ENCODE results near the gene OTX2. TPM values are rescaled to one million over a fixed set of nuclear protein-coding genes. Genes with fewer than 3 reads are reported as not detected.

Gene OTX2
- total RNA-seq (2012; rRNA removed): not detected in 2 replicates
- not detected in 2 replicates for polyA plus RNA-seq (2012; rRNA removed)
- polyA plus RNA-seq (2012; cell fraction: cytosol; rRNA removed): not detected in 2 replicates
- polyA plus RNA-seq (2012; cell fraction: nucleus; rRNA removed; ENCODE audit: low replicate concordance): not detected in 2 replicates
- Bru-seq, nascent RNA: not detected
- BruChase-seq, experiment 1, labeled RNA remaining after a 6-hour chase: not detected
- not detected for BruChase-seq, experiment 2, labeled RNA remaining after a 2-hour chase
- long read RNA-seq: 0 reads

DNA sequence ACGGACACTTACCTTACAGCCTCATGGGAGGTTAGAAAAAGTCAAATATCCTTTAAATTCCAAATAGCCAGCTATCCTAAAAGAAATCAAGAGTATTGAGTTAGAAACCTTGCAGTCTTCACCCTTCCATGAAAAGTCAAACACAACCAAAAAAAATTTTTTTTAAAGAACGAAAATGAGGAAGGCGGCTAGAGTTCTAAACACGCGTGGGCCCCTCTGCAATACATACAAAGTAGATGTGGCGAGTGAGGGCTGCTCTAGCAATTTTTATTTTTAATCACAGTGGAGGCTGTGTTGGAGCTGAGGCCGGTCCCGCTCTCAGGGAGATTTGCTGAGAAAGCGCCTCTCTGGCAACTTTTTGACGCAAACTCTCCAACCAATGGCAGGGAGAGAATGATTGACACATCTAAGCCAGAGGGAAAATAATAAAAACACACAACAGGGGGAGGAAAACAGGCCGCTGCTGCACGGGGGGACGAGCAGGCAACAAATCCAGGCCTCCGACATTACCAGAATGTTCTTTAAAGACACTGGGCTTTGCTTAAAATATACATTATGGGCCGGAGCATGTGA lies at the start of gene OTX2:
OTX2 (minus strand) TSS at position 333 of the 573 bp plus-strand sequence. CDS start 5,023 bp downstream, outside the sequence.
- Histone ChIP-seq H2BK120ac (ENCODE audit: low read depth, low read length) (no peak within 1 kb of the TSS), H2BK20ac (ENCODE audit: low read depth, low read length) (no peak within 1 kb of the TSS), H2AK9ac (replicated peaks; ENCODE audit: low read depth, low read length, poor library complexity) (no peak within 1 kb of the TSS), H3K36me3 (ENCODE audit: control insufficient read depth, insufficient read depth, low read length) (no peaks in the 10 kb centered on the region), H3K4ac (ENCODE audit: low read depth, low read length) (no peak within 1 kb of the TSS), H3K9ac (ENCODE audit: low read depth, low read length) (no peak within 1 kb of the TSS), H3K18ac (ENCODE audit: low read depth, low read length) (no peak within 1 kb of the TSS), H4K20me1 (ENCODE audit: insufficient read depth, low read length) (no peaks in the 10 kb centered on the region), H4K91ac (ENCODE audit: insufficient read depth, low read depth, low read length) (no peak within 1 kb of the TSS), H3K79me1 (ENCODE audit: low read depth in 1 of 2, low read length in 2 of 2) (no peaks in the 10 kb centered on the region), H3K27me3 (ENCODE audit: control insufficient read depth, insufficient read depth, low read length) (peaks cover 81% of the 10 kb centered on the region), H4K8ac (ENCODE audit: low read depth in 2 of 2, low read length in 2 of 2) (no peak within 1 kb of the TSS), H3K4me1 (ENCODE audit: control insufficient read depth, insufficient read depth, low read length) (no peaks in the 10 kb centered on the region), H2AK5ac (ENCODE audit: low read depth, low read length) (no peak within 1 kb of the TSS), H2AFZ (replicated peaks; ENCODE audit: low read length, poor library complexity) (no peak within 1 kb of the TSS), H2BK15ac (ENCODE audit: low read depth, low read length) (no peak within 1 kb of the TSS), H3K4me2 (ENCODE audit: low read depth, low read length) (no peak within 1 kb of the TSS), H3K14ac (replicated peaks; ENCODE audit: low read depth, low read length) (no peak within 1 kb of the TSS), H4K5ac (ENCODE audit: low read depth, low read length) (no peak within 1 kb of the TSS), H3K56ac (ENCODE audit: extremely low read depth, insufficient read depth, low read length) (no peak within 1 kb of the TSS; the same call in 1 of the 2 replicates), H3K27ac (ENCODE audit: insufficient read depth, low read length) (no peak within 1 kb of the TSS), H3K9me3 (ENCODE audit: control insufficient read depth, insufficient read depth, low read length) (peaks cover 16% of the 10 kb centered on the region; the same call in 1 of the 2 replicates), H3K4me3 (ENCODE audit: insufficient read depth, low read depth, low read length) (no peak within 1 kb of the TSS), H3K23ac (ENCODE audit: low read depth, low read length) (no peak within 1 kb of the TSS), H2BK5ac (ENCODE audit: low read depth, low read length, poor library complexity, severe bottlenecking) (no peak within 1 kb of the TSS), H3K9me1 (ENCODE audit: insufficient read depth, low read length) (no peaks in the 10 kb centered on the region)
- no CpG with 5 or more reads among the region's 15 CpGs for WGBS, 2 experiments (ENCODE audit: extremely low coverage in 2 of 2, insufficient read length in 1 of 2)
- ChIA-PET POLR2A (ENCODE audit: unreplicated experiment) (no interaction called here), CTCF (no interaction called here)
- DNase-seq (no peak), ATAC-seq (ENCODE audit: low read depth) (no peak)
- dilution Hi-C loops (cut with HindIII; ENCODE audit: low sequenced_read_pairs, unreplicated experiment): no loop called here
- no peak for TF ChIP-seq MXI1 (IDR thresholded peaks at IDR 0.05; ENCODE audit: borderline replicate concordance, low read depth, low read length)
- TF ChIP-seq RAD21 (IDR thresholded peaks at IDR 0.05; ENCODE audit: low read length): no peak
- TF ChIP-seq CHD1 (IDR thresholded peaks at IDR 0.05; ENCODE audit: low read depth, low read length): no peak
- no peak for TF ChIP-seq POLR2A (IDR thresholded peaks at IDR 0.05; ENCODE audit: low read depth, low read length)
- no peak for TF ChIP-seq NFE2L2 (IDR thresholded peaks at IDR 0.05; ENCODE audit: low read depth, low read length)
- no peak for TF ChIP-seq RFX5 (IDR thresholded peaks at IDR 0.05; ENCODE audit: low read depth, low read length)
- TF ChIP-seq, protein P1, sequence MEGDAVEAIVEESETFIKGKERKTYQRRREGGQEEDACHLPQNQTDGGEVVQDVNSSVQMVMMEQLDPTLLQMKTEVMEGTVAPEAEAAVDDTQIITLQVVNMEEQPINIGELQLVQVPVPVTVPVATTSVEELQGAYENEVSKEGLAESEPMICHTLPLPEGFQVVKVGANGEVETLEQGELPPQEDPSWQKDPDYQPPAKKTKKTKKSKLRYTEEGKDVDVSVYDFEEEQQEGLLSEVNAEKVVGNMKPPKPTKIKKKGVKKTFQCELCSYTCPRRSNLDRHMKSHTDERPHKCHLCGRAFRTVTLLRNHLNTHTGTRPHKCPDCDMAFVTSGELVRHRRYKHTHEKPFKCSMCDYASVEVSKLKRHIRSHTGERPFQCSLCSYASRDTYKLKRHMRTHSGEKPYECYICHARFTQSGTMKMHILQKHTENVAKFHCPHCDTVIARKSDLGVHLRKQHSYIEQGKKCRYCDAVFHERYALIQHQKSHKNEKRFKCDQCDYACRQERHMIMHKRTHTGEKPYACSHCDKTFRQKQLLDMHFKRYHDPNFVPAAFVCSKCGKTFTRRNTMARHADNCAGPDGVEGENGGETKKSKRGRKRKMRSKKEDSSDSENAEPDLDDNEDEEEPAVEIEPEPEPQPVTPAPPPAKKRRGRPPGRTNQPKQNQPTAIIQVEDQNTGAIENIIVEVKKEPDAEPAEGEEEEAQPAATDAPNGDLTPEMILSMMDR (conservative IDR thresholded peaks at IDR 0.05; ENCODE audit: low read depth, low read length): no peak
- TF ChIP-seq, protein P2, sequence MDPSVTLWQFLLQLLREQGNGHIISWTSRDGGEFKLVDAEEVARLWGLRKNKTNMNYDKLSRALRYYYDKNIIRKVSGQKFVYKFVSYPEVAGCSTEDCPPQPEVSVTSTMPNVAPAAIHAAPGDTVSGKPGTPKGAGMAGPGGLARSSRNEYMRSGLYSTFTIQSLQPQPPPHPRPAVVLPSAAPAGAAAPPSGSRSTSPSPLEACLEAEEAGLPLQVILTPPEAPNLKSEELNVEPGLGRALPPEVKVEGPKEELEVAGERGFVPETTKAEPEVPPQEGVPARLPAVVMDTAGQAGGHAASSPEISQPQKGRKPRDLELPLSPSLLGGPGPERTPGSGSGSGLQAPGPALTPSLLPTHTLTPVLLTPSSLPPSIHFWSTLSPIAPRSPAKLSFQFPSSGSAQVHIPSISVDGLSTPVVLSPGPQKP (IDR thresholded peaks at IDR 0.05; ENCODE audit: borderline replicate concordance, low read depth, low read length): no peak
- TF ChIP-seq BHLHE40 (IDR thresholded peaks at IDR 0.05; ENCODE audit: low read depth, low read length): no peak
- TF ChIP-seq CEBPB (IDR thresholded peaks at IDR 0.05; ENCODE audit: low read depth, low read length): no peak
- TF ChIP-seq RCOR1 (IDR thresholded peaks at IDR 0.05; ENCODE audit: insufficient replicate concordance, low read length): no peak
- no peak for TF ChIP-seq FOS (IDR thresholded peaks at IDR 0.05; ENCODE audit: low read depth, low read length)
- TF ChIP-seq SMC3 (IDR thresholded peaks at IDR 0.05; ENCODE audit: low read depth, low read length): no peak
- intact Hi-C loops (cut with micrococcal nuclease): no loop called here
- in situ Hi-C loops (cut with MboI; ENCODE audit: low sequenced_read_pairs): no loop called here
- no TSS peak for BruUV-seq (replicated peaks)

Measured in IMR-90 (cell line).